Left hindlimb (tissue), 1 donor: ENCODE data around the gene UBFD1.
A peak's percentile ranks its signal among the peaks of the same experiment; 100 is the strongest.
"Not testable (repeated sequence)": the region's sequence is repeated elsewhere in the genome, so short reads cannot be mapped to it uniquely, and the experiment has no call there.

Source experiments
- DNase-seq: peaks from one replicate; pipeline ENCODE4 v3.0.0-alpha.2; 2018

UBFD1 gene, protein sequence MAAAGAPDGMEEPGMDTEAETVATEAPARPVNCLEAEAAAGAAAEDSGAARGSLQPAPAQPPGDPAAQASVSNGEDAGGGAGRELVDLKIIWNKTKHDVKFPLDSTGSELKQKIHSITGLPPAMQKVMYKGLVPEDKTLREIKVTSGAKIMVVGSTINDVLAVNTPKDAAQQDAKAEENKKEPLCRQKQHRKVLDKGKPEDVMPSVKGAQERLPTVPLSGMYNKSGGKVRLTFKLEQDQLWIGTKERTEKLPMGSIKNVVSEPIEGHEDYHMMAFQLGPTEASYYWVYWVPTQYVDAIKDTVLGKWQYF

DNA sequence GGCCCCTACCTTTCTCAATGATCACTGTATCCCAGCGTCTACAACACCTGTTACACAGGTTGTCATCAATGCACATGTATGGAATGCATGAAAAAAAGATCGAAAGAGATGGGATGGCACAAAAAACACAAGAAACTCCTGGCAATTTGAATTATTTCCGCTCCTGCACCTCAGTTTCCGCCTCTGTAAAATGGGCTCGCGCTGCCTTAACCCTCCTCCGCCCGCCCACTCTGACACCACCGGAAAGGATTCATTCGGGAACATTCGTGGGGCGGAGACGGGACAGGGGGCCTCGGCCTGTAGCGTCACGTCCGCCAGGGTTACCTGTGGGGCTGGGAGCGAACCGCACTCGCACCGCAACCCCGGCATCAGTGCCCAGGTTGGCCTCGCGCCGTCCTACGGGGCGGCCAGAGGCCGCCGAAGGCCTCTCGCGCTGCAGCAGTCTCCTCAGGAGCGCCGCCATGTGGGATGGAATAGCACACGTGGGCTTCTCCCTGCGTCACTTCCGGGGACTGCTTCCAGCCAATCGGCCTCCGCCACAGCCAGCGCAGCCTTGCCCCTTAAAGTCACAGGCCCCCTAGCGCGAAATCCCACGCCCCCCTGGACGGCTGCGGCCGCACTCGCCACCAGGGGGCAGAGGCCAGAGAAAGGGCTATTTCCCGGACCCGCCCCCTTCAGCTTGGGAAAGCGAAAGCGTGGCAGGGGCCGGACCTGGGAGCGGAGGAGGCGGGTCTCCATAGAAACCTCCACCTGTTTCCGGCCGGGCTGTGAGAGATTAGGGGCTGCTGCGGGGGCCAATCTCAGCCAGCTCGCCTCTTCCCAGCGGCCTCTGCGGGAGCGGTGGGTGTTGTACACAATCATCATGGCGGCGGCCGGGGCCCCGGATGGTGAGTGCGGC, at the start of gene UBFD1, which contains the start of gene EARS2:
Gene UBFD1 (plus strand): TSS at position 847 of the 898 bp plus-strand sequence. CDS start 16 bp downstream, at position 863.
Gene EARS2 (minus strand): TSS at position 470 of the 898 bp plus-strand sequence. CDS start 7 bp downstream, at position 463.
- DNase-seq: peak; percentile 99

DNA sequence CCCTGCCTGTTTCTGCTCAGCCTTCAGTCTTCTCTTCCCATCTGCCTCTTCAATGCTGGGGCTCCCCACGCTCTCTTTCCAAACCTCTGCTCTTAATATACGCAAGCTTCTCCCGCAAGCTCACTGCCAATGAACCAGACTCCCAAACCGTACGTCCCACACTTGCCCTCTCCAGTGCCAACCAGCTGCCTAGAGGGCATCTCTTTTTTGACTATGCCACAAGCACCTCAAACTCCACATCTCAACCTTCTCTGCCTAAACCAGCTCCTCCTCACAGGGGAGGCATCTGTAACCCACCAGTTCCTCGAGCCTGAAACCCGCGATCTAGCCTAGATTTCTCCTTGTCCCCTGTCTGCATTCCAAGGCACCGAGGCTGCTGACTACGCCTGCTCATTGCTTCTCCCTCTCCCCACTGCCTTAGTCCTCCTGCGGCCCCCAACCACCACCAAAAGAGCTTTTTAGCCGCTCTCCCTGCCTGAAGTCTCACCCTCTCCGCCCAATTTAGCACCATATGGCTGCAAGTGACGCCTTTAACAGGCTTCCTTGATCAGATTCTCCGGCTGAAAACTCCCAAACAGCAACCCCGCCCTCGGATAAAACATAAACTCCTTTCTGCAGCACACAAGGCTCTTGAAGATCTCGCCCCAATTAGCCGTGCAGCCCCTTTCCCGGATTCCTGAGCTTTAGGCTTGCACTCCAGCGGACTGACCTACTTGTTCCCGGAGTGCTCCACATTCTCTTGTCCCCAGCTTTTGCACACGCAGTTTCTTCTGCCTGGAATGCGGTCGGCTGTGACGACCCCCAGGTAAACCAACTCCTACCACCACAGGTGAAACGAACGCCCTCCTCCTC, 48.7 kb upstream of the UBFD1 start:
- no peak for DNase-seq

DNA sequence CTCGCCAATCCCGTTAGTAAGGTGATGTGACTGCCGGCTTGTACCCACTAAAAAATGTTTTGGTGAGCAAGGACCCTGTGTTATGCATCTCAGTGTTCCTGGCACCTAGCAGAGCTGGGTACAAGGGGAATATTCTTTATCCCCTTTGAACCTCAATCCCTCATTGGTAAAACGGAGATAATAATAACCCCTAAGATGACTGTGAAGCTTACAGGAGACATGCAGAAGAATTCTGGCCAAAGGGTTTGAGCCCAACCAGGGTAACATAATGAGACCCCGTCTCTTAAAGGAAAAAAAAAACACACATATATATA, 48.1 kb upstream of the UBFD1 start:
- DNase-seq: no peak

DNA sequence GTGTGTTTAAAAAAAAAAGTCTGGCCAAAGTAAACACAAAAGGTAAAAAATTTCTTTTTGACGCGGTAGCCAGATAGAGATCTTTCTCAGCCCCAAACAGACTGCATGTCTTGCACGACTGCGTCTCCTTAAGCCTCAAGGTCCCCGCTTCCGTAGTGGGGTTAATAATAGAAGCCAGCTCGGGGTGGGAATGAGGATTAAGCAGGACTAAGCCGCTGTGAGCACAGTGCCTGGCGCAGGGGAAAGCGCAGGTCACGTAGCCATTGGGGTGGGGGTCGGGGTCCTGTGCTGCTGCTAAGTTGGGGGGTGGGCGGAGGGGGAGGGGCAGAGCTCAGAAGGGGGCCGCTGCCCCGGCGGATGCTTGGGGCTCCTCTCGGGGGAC, 47.8 kb upstream of the UBFD1 start:
- peak; percentile 51 for DNase-seq

DNA sequence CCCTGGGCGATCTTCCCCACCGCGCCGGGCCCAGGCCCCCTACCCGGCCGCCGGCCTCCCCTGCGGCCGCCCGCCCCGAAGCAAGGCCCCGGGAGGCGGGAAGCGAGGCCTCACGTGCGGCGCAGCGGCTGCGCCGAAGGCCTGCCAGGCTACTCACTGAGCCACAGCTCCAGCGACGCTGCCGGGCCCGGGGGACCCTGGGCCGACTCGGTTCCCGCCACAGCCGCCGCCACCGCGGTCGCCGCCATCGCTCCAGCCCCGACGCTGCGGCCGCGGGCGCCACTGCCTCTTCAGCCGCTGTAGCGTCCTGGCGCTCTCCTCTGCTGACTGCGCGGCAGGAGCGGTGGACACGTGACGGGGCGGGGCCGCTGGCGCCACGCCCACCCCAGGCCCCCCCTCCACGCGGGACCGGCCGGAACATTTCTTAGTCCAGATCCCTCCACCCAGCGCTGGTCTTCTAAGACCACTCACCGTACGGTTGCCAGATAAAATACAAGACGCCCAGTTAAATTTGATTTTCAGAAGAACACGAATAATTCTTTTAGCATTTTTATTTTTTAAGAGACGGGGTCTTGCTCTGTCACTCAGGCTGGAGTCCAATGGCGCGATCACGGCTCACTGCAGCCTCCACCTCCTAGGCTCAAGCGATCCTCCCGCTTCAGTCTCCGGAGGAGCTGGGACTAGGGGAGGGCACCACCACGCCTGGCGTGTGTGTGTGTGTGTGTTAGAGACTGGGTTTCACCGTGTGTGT, 47.2 kb upstream of the UBFD1 start, which contains the start of gene GGA2:
Gene GGA2 (minus strand): TSS at position 331 of the 751 bp plus-strand sequence. CDS start 83 bp downstream, at position 248.
- DNase-seq: peak; percentile 92

DNA sequence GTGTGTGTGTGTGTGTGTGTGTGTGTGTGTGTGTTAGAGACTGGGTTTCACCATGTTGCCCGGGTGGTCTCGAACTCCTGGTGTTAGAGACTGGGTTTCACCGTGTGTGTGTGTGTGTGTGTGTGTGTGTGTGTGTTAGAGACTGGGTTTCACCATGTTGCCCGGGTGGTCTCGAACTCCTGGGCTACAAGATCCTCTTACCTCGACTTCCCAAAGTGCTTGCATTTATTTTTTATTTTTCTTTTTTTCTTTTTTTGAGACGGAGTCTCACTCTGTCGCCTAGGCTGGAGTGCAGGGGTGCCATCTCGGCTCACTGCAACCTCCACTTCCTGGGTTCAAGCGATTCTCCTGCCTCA, 46.6 kb upstream of the UBFD1 start:
- DNase-seq: not testable (repeated sequence)

DNA sequence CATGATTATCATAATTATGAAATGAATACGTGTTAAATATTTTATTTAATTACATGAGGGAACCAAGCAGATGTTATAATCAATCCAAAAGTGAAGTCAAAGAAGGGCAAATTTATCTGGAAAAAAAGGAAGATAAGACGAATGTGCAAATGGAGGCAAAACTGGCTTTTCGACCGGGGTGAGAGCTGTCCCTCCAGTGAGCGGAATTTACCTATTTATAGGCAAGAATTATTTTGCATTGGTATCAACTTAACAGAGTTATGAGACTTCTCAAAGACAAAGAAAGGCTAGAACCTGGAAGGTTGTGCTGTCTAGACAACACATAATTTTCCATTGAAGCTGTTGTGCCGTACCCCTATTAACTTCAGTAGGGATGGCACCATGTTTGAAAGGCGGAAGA, 45.8 kb upstream of the UBFD1 start:
- no peak for DNase-seq

DNA sequence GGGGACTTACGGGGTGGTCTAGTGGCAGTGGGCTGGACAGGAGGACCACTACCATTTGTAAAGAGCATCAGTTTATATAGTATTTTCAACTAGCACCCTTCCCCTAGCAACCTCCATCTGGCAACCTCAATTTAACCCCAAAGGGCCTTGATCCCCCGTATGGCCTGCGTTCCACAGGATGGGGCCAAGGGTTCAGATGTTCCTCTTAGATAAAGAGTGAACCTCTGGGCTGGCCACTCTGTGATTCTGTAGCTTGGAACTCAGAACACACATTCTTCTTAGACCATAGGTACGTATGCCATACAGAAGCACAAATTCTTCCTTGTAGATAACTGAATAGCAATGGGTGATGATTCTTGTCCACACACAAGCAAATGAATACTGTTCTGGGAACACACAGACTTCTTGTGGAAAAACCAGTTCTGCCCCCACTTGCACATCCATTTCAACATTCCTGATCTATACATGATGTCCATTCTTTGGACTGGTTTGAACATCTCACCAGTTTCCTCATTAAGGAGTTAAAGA, 45.3 kb upstream of the UBFD1 start:
- no peak for DNase-seq

DNA sequence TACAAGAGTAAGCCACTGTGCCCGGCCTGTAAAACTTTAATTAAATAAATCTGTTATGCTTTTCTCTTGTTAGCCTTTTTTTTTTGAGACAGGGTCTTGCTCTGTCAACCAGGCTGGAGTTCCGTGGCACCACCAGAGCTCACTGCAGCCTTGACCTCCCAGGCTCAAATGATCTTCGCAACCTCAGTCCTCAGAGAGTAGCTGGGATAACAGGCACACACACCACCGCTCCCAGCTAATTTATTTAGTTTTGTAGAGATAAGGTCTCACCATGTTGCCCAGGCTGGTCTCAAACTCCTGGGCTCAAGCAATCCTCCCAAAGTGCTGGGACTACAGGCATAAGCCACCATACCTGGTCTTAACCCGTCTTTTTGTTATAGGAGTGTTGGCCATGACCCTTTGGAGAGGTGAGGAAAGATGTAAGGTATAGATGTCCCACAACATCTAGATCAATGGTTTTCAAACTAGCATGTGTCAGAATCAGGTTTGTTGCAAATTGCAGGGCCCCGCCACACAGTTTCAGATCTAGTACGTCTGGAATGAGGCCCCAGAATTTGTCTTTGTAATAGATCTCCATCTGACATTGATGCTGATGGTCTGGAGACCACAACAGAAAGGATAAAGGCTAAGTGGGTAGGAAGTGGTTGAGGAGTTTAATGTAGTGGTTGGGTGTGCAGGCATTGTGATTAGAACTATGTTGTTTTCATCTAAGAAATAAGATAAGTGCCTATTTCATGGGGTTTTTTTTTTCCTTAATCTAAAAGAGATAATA, 43.0 kb upstream of the UBFD1 start:
- DNase-seq: no peak

DNA sequence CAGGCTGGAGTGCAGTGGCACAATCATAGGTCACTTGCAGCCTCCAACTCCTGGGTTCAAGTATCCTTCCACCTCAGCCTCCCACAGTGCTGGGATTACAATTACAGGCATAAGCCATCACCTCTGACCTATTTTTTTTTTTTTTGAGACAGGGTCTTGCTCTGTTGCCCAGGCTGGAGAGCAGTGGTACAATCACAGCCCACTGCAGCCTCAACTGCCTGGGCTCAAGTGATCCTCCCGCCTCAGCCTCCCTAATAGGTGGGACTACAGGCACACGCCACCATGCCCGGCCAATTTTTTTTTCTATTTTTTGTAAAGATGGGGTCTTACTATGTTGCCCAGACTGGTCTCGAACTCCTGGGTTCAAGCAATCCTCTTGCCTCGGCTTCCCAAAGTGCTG, 41.6 kb upstream of the UBFD1 start:
- no peak for DNase-seq

DNA sequence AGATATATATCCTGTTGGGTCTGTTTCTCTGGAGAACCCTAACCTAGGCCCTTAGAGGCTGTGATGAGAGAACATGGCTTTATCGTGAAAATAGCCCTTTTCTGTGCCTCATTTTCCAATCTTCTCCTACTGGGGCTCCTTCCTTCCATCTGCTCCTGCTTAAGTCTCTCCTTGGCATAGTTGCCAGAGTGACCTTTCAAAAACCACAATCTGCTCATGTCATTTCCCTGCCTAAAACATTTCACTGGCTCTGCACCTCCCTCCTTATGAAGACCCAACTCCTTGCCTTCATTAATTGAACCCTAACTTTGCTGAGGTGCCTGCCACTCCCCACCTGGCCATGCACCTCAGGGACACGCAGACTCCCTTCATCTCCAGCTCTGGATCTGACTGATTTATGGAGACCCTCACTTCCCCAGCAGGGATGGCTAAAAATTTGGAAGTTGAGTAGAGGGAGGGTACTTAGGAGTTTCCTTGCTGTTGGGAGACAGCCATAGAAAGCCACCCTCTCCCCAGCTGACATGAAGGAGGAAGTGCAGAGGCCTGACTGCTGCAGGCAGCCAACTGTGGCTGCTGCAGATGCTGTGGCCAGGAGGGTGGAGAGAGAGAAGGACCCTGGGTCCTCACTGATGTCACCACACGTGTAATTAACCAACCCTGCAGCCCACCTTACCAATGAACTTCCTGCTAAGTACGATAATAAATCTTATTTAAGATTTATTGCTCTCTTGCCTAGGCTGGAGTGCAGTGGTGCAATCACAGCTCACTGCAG, 41.0 kb upstream of the UBFD1 start:
- no peak for DNase-seq

DNA sequence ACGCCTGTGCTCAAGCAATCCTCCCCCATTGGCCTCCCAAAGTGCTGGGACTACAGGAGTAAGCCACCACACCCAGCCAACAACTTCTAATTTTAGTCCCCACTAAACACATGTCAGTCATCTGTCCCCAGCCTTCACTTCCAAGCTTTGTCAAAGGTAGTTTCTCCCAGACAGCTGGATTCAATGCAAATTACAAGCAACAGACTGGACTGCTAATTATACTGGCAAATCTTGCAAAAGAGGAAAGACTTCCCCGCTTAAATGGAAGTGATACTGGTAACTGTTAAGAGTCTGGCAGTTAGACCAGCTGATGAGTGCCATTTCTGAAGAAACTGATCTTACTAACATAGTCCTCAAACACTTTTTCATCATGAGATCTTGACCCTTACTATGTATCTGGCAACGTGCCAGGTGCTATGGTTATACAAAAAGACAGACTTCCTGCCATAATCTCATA, 39.1 kb upstream of the UBFD1 start:
- DNase-seq: no peak

DNA sequence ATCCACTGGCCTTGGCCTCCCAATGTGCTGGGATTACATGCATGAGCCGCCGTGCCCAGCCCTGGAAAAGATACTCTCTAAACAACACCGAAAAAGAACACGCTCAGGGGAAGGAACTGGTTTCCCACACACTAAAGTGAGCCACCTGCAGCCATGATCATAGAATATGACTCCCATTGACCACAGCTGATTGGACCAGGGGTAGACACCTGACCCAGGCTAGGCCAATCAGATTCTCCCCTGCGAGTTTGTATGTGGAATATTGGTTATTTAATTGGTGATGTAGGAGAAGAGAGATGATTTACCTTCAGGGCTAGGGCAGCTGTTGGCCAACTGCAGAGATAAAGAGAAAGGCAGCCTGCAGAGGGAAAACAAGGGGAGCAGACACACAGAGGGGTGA, 38.2 kb upstream of the UBFD1 start:
- DNase-seq: no peak

DNA sequence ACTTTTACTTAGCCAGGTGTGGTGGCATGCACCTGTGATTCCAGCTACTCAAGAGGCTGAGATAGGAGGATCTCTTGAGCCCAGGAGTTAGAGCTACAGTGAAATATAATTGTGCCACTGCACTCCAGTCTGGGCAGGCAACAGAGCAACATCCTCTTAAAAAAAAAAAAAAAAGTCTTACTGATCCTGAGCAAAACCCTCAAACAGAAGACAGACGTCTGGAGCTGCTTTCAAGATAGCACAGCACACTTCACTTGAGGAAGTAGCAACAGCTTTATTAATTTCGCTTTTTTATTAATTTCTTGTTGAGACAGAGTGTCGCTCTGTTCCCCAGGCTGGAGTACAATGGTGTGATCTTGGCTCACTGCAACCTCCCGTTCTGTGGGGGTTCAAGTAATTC, 37.0 kb upstream of the UBFD1 start:
- DNase-seq: no peak

DNA sequence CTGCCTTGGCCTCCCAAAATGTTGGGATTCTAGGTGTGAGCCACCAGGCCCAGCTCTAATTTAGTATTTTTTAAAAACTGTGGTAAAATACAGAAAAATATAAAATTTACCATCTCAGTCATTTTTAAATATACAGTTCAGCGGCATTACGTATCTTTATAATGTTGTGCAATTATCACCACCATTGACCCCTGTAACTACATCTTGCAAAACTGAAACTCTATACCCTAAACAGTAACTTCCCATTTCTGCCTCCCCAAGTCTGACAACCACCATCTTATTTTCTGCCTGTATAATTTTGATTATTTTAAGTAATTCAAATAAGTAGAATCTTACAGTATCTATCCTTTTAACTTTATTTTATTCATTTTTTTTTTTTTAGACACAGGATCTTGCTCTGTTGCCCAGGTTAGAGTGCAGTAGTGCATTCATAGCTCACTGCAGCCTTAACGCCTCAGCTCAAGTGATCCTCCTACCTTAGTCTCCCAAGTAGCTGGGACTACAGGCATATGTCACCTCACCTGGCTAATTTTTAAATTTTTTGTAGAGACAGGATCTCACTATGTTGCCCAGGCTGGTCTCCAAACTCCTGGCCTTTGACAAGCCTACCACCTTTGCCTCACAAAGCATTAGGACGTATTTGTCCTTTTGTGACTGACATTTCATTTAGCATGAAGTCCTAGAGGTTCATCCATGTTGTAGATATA, 36.3 kb upstream of the UBFD1 start:
- DNase-seq: no peak

DNA sequence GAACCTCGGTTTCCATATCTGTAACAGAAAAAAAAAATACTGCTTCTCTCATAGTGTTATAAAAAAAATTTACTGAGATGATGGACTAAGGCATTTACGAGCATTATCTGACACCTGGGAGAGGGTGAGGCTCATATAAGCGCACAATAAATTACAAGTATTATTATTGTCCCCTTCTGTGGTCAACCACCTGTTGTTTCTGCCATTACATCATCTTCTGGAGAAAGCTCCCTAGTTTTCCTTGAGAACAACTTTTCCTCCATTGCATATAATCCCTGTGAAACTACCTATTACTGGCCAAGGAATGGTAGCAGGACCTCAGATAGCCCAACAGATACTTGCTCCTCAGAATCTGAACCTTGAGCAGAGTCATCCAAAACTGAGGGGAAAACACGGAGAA, 35.6 kb upstream of the UBFD1 start:
- DNase-seq: no peak

DNA sequence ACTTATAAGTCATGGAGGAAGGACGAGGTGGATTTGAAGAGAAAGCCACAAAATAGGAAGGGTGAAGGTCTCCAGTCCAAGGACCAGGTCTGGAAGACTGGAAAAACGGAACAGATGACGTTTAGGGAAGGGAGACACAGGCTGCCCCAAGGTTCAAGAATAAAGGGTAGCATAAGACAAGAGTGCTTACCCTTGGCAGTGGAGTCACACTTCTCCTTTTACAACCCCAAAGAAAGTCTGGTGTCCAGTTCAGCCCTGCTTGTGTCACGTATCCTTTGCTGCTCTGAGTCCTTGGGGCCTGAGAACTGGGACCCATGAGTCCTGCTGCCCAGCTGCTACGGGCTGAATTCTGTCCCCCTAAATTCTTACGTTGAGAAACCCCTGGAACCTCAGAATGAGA, 34.2 kb upstream of the UBFD1 start:
- DNase-seq: no peak

DNA sequence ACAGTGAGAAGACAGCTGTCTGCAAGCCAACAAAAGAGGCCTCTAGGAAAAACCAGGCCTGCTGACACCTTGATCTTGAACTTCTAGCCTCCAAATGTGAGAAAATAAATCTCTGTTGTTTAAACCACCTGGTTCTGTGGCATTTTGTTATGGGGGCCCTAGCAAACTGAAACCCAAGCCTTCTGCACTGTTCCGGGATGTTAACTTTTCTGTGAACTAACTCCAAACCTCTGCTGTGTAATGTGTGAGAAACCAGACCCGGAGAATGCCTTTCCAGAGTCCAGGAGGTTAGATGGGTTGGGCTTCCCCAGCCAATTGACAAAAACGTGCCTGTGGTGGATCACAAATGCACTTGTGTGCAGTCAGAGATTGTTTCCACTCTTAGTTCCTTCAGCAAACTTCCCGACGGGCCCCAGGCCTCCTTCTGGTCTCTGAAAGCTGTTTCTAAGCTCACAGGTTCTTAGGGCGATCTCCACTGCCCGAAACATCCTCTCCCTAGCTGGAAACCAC, 33.6 kb upstream of the UBFD1 start:
- DNase-seq: no peak

DNA sequence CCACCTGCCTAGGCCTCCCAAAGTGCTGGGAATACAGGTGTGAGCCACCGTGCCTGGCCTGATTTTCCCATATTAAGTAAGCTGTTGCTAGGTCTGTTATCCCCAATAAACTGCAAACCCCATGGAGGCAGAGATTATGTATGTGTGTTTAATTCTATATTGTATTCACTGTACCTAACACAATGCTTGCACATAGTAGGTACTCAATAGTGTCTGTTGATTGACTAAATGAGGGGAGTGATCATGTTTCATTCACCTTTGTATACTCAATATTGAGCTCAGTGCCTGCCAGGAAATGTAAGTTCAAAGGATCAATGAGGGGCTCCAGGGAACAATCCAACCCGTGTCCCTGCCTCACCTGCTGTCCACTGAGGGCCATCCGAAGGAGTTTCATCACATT, 32.6 kb upstream of the UBFD1 start:
- DNase-seq: no peak
